Sciatic nerve (tissue), 2 donors: ENCODE measurements around the gene GRM5. TPM values are rescaled to one million over a fixed set of nuclear protein-coding genes. Genes with fewer than 3 reads are reported as not detected.
"Not testable (repeated sequence)": the region's sequence is repeated elsewhere in the genome, so short reads cannot be mapped to it uniquely, and the experiment has no call there.

Experiments used
- ATAC-seq: fragments of 200-7000 bp; cut with Tn5 transposase; one replicate; pipeline ENCODE4 v1.9.1; 2020; ENCODE audit warnings: mild to moderate bottlenecking, moderate library complexity
- DNase-seq: peaks from one replicate; pipeline ENCODE4 v3.0.0-alpha.2; 2020; ENCODE audit warnings: low spot score
- intact Hi-C: fragments of 100-400 bp; cut with DNase I; formaldehyde crosslinking; loops from one replicate; pipeline ENCODE4 v1.14.2; 2022
- total RNA-seq: library from RNA; stranded (reverse); fragmentation: NEBNext Ultra II Directional; extraction: Animal tissue kit (Norgen Biotek cat#: 25700); gene quantifications from one replicate; pipeline ENCODE4 v1.2.1, GENCODE V29; 2021
- donor health status: DM: no; HTN: no; CAD: no.
- donor health status: DM: no; HTN: no; CAD: no.

GRM5 gene
- total RNA-seq, 1 donor from 2014 or later = 0.13 TPM

GRCh38 chr11:88849773-88850172, 216.0 kb downstream of the GRM5 start:
- ATAC-seq, intact Hi-C loops, DNase-seq: not testable (repeated sequence)

GRCh38 chr11:88849368-88849767, 216.4 kb downstream of the GRM5 start:
- intact Hi-C loops = no loop called here
- no peak for DNase-seq
- ATAC-seq = no peak

GRCh38 chr11:88846266-88846665, 219.5 kb downstream of the GRM5 start:
- ATAC-seq, intact Hi-C loops, DNase-seq: not testable (repeated sequence)

GRCh38 chr11:88844941-88845340, 220.8 kb downstream of the GRM5 start:
- intact Hi-C loops, DNase-seq, ATAC-seq: not testable (repeated sequence)

GRCh38 chr11:88843766-88844426, 221.9 kb downstream of the GRM5 start:
- DNase-seq, ATAC-seq, intact Hi-C loops: not testable (repeated sequence)

GRCh38 chr11:88838139-88838538, 227.6 kb downstream of the GRM5 start:
- ATAC-seq, intact Hi-C loops, DNase-seq: not testable (repeated sequence)

- ATAC-seq, DNase-seq, intact Hi-C loops: not testable (repeated sequence)
Observed at GRCh38 chr11:88835709-88836108, 230.1 kb downstream of the GRM5 start.

- DNase-seq = no peak
- intact Hi-C loops = no loop called here
- no peak for ATAC-seq
Observed at GRCh38 chr11:88831303-88831890, 234.4 kb downstream of the GRM5 start.

- DNase-seq (no peak), ATAC-seq (no peak)
- intact Hi-C loops = no loop called here
Observed at GRCh38 chr11:88827018-88827676, 238.6 kb downstream of the GRM5 start.

- intact Hi-C loops = no loop called here
- ATAC-seq = no peak
- no peak for DNase-seq
Observed at GRCh38 chr11:88819616-88820015, 246.2 kb downstream of the GRM5 start.

GRCh38 chr11:88818978-88819377, 246.8 kb downstream of the GRM5 start:
- DNase-seq = no peak
- no peak for ATAC-seq
- intact Hi-C loops = no loop called here

- intact Hi-C loops = no loop called here
- DNase-seq = no peak
- no peak for ATAC-seq
Observed at GRCh38 chr11:88815505-88815904, 250.3 kb downstream of the GRM5 start.

- intact Hi-C loops = no loop called here
- ATAC-seq (no peak), DNase-seq (no peak)
Observed at GRCh38 chr11:88814076-88814475, 251.7 kb downstream of the GRM5 start.

GRCh38 chr11:88813233-88813915, 252.4 kb downstream of the GRM5 start:
- ATAC-seq = no peak
- no peak for DNase-seq
- intact Hi-C loops = no loop called here

GRCh38 chr11:88810420-88811097, 255.2 kb downstream of the GRM5 start:
- no peak for DNase-seq
- intact Hi-C loops = no loop called here
- ATAC-seq = no peak

- intact Hi-C loops = no loop called here
- DNase-seq = no peak
- ATAC-seq = no peak
Observed at GRCh38 chr11:88809126-88809525, 256.7 kb downstream of the GRM5 start.

GRCh38 chr11:88807349-88807748, 258.4 kb downstream of the GRM5 start:
- DNase-seq (no peak), ATAC-seq (no peak)
- intact Hi-C loops = no loop called here

- ATAC-seq = no peak
- no peak for DNase-seq
- intact Hi-C loops = no loop called here
Observed at GRCh38 chr11:88806410-88806809, 259.4 kb downstream of the GRM5 start.

GRCh38 chr11:88801484-88802123, 264.2 kb downstream of the GRM5 start:
- DNase-seq = no peak
- ATAC-seq = no peak
- intact Hi-C loops = no loop called here
